ENCODE measurements around the gene PLAGL2. TPM values are rescaled to one million over a fixed set of nuclear protein-coding genes. Genes with fewer than 3 reads are reported as not detected.

Gene PLAGL2
- total RNA-seq, 1 donor from 2014 or later: 34.9 TPM

GRCh38 chr20:32153771-32154170 is 53.8 kb downstream of the PLAGL2 start:
- H3K27ac Mint-ChIP-seq (ENCODE audit: unreplicated experiment): no peak overlapping the region
- H3K36me3 Mint-ChIP-seq (ENCODE audit: unreplicated experiment): no peaks in the 10 kb centered on the region
- H3K27me3 Mint-ChIP-seq (ENCODE audit: unreplicated experiment): peaks cover 5% of the 10 kb centered on the region
- no peak for TF ChIP-seq CTCF (IDR thresholded peaks at IDR 0.05; ENCODE audit: partially characterized antibody, unreplicated experiment)
- DNase-seq: no peak
- H3K4me3 Mint-ChIP-seq (ENCODE audit: unreplicated experiment): no peak overlapping the region
- H3K4me1 Mint-ChIP-seq (ENCODE audit: low read depth, unreplicated experiment): peaks cover 12% of the 10 kb centered on the region
- H3K9me3 Mint-ChIP-seq (ENCODE audit: unreplicated experiment): no peaks in the 10 kb centered on the region

- Mint-ChIP-seq H3K9me3 (ENCODE audit: unreplicated experiment) (no peaks in the 10 kb centered on the region), H3K4me1 (ENCODE audit: low read depth, unreplicated experiment) (peaks cover 12% of the 10 kb centered on the region), H3K27me3 (ENCODE audit: unreplicated experiment) (peaks cover 5% of the 10 kb centered on the region), H3K4me3 (ENCODE audit: unreplicated experiment) (no peak overlapping the region), H3K27ac (ENCODE audit: unreplicated experiment) (no peak overlapping the region), H3K36me3 (ENCODE audit: unreplicated experiment) (no peaks in the 10 kb centered on the region)
- DNase-seq: peak; percentile 7
- TF ChIP-seq CTCF (IDR thresholded peaks at IDR 0.05; ENCODE audit: partially characterized antibody, unreplicated experiment): no peak
These were observed 54.3 kb downstream of the PLAGL2 start for GRCh38 chr20:32153156-32153665.

- no peaks in the 10 kb centered on the region for H3K9me3 Mint-ChIP-seq (ENCODE audit: unreplicated experiment)
- no peak for TF ChIP-seq CTCF (IDR thresholded peaks at IDR 0.05; ENCODE audit: partially characterized antibody, unreplicated experiment)
- H3K27ac Mint-ChIP-seq (ENCODE audit: unreplicated experiment): no peak overlapping the region
- H3K27me3 Mint-ChIP-seq (ENCODE audit: unreplicated experiment): peaks cover 5% of the 10 kb centered on the region
- peak; percentile 7 for DNase-seq
- H3K4me3 Mint-ChIP-seq (ENCODE audit: unreplicated experiment): no peak overlapping the region
- H3K36me3 Mint-ChIP-seq (ENCODE audit: unreplicated experiment): no peaks in the 10 kb centered on the region
- H3K4me1 Mint-ChIP-seq (ENCODE audit: low read depth, unreplicated experiment): peaks cover 12% of the 10 kb centered on the region
These were observed 55.0 kb downstream of the PLAGL2 start for GRCh38 chr20:32152421-32153155.

GRCh38 chr20:32150291-32150848 is 57.2 kb downstream of the PLAGL2 start:
- H3K27ac Mint-ChIP-seq (ENCODE audit: unreplicated experiment): no peak overlapping the region
- H3K4me3 Mint-ChIP-seq (ENCODE audit: unreplicated experiment): no peak overlapping the region
- H3K27me3 Mint-ChIP-seq (ENCODE audit: unreplicated experiment): peaks cover 5% of the 10 kb centered on the region
- TF ChIP-seq CTCF (IDR thresholded peaks at IDR 0.05; ENCODE audit: partially characterized antibody, unreplicated experiment): no peak
- H3K36me3 Mint-ChIP-seq (ENCODE audit: unreplicated experiment): peaks cover 9% of the 10 kb centered on the region
- no peaks in the 10 kb centered on the region for H3K9me3 Mint-ChIP-seq (ENCODE audit: unreplicated experiment)
- DNase-seq: peak; percentile 17
- peaks cover 9% of the 10 kb centered on the region for H3K4me1 Mint-ChIP-seq (ENCODE audit: low read depth, unreplicated experiment)

- H3K36me3 Mint-ChIP-seq (ENCODE audit: unreplicated experiment): peaks cover 10% of the 10 kb centered on the region
- peaks cover 3% of the 10 kb centered on the region for H3K27me3 Mint-ChIP-seq (ENCODE audit: unreplicated experiment)
These were observed 57.9 kb downstream of the PLAGL2 start for GRCh38 chr20:32149566-32150170.

More at GRCh38 chr20:32149566-32150170, 57.9 kb downstream of the PLAGL2 start:
- peaks cover 2% of the 10 kb centered on the region for H3K4me1 Mint-ChIP-seq (ENCODE audit: low read depth, unreplicated experiment)
- no peak overlapping the region for H3K4me3 Mint-ChIP-seq (ENCODE audit: unreplicated experiment)
- no peaks in the 10 kb centered on the region for H3K9me3 Mint-ChIP-seq (ENCODE audit: unreplicated experiment)
- TF ChIP-seq CTCF (IDR thresholded peaks at IDR 0.05; ENCODE audit: partially characterized antibody, unreplicated experiment): no peak
- no peak overlapping the region for H3K27ac Mint-ChIP-seq (ENCODE audit: unreplicated experiment)
- peak; percentile 6 for DNase-seq
